ENCODE measurements around the gene ZNF581.

ZNF581 gene

GRCh38 chr19:55626350-55626749 is 17.1 kb upstream of the ZNF581 start:
- no peak for DNase-seq (ENCODE audit: low read depth)

DNA sequence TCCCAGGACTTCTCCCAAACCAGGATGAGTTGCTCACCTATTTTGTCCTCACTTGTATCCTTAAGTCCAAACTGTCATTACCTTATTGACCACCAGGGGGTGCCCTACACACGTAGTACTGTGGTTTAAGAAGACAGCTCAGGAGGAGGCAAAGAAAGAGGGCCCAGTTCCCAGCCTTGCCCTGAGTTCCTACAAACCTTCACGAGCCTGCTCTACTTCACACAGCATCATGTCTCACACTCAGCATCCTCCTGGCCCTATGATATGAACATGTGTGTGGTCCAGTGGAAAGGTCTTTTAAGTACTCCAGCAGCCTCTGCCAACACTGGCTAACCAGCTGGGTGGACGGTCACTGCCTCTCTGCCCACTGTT is 11.0 kb upstream of the ZNF581 start:
- DNase-seq (ENCODE audit: low read depth), result peak; percentile 79

GRCh38 chr19:55633861-55634260 is 9.6 kb upstream of the ZNF581 start:
- no peak for DNase-seq (ENCODE audit: low read depth)

DNA sequence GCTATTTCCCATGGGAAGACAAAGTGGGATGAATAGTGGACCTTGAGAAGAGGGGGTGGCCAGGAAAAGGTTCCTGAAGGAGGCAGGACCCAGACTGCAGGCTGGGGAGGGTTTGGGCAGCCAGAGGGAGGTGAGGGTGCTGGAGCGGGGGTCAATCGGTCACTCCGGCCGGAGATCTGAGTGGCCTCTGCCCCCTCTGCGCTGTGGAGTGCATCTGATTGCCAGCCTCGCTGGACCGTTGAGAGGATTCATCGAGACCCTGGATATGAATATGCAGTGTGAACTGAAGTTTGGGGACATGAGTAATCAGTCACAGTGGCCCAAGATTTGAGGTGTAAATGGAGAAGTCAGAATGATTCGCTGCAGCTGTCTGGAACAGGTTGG is 8.1 kb upstream of the ZNF581 start:
- DNase-seq (ENCODE audit: low read depth), result no peak

DNA sequence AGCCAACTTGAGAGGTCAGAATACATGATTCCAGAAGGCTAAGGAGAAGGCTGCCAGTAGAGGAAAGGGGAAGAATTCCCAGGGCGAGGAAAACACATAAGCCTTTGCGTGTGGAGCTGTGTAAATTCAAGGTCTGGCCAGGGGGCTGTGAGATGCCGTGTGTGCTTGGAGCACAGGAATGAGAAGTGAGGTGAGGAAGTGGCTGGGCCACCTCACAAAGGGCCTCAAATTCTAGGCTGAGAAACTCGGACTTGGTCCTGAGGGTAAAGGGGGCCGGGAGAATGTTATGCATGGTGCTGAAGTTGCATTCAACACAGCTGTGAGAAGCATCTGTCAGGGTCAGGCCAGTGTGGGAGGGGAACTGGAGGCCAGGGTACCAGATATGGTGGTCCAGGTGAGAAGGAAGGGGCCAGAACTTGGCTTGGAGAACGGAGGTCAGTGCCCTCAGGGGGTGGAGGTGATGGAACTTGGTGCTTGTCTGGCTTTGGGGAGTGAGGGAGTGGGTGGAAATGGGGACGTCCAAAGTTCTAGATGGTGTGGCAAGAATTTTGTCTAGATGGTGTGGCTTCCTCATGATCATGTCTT is 7.5 kb upstream of the ZNF581 start:
- DNase-seq (ENCODE audit: low read depth), result no peak

- DNase-seq (ENCODE audit: low read depth), result no peak
Measured at GRCh38 chr19:55636723-55637122, 6.7 kb upstream of the ZNF581 start.

DNA sequence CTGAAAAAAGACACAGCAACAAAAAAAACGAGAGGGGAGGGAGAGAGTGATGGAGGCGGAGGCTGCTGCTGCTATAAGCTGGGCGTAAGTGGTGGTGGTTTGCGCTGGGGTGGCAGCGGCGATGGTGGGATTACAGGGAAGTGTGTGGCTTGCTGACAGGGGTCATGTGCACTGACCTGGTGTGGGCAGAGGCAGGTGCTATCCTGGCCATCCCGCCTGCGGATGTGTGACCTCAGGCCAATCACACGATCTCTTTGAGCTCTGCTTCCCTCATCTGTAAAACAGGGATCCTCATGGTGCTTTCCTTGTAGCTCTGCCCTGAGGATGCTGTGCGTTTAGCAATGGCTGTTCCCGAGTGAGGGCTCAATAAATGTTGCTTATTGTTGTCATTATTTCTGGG is 5.9 kb upstream of the ZNF581 start:
- no peak for DNase-seq (ENCODE audit: low read depth)

- no peak for DNase-seq (ENCODE audit: low read depth)
Measured at GRCh38 chr19:55638864-55639359, 4.5 kb upstream of the ZNF581 start.

- DNase-seq (ENCODE audit: low read depth), result no peak
Measured at GRCh38 chr19:55640043-55640576, 3.3 kb upstream of the ZNF581 start.

- DNase-seq (ENCODE audit: low read depth), result no peak
Measured at GRCh38 chr19:55640577-55641425, 2.6 kb upstream of the ZNF581 start, which contains the start of gene ZNF580. ZNF580 (plus strand) TSS chr19:55641002; CDS start chr19:55642509, 1,507 bp downstream.

- no peak for DNase-seq (ENCODE audit: low read depth)
Measured at GRCh38 chr19:55641426-55642152, 1.9 kb upstream of the ZNF581 start.

- no peak for DNase-seq (ENCODE audit: low read depth)
Measured at GRCh38 chr19:55642153-55643002, 1.1 kb upstream of the ZNF581 start.

DNA sequence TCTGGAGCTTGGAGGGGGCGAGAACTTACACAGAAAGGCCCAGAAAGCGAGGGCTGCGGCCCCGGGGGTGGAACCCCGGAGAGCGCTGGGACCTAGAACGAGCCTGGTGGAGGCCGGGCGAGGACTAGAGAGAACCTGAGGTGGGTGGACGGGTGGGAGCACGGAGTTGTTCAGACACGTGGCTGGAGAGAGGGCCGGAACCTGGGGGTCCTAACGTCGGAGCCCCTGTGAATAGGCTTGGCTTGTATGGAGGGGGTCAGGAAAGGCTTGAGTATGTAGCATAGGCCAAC is 383 bp downstream of the ZNF581 start:
- no peak for DNase-seq (ENCODE audit: low read depth)

GRCh38 chr19:55644191-55644833 is 863 bp downstream of the ZNF581 start:
- no peak for DNase-seq (ENCODE audit: low read depth)

GRCh38 chr19:55644842-55645511 is 1.5 kb downstream of the ZNF581 start:
- DNase-seq (ENCODE audit: low read depth), result no peak

DNA sequence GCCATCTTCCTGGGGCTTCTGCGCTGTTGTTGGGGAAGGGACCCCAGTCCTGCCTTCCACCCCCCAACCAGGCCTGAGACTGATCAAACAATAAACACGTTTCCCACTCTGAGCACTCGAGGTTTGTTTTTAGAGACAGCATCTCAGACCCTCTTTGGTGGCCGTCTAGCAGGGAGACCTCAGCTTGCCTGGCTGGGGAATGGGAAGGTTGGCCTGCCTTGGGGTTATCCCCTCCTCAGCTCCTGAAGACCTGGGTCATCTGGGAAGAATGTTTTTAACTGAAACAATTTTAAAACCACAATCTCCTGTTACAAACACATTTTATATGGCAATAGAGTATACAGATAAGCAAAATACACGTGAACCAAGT is 2.0 kb downstream of the ZNF581 start:
- no peak for DNase-seq (ENCODE audit: low read depth)

- no peak for DNase-seq (ENCODE audit: low read depth)
Measured at GRCh38 chr19:55646889-55647731, 3.7 kb downstream of the ZNF581 start.

DNA sequence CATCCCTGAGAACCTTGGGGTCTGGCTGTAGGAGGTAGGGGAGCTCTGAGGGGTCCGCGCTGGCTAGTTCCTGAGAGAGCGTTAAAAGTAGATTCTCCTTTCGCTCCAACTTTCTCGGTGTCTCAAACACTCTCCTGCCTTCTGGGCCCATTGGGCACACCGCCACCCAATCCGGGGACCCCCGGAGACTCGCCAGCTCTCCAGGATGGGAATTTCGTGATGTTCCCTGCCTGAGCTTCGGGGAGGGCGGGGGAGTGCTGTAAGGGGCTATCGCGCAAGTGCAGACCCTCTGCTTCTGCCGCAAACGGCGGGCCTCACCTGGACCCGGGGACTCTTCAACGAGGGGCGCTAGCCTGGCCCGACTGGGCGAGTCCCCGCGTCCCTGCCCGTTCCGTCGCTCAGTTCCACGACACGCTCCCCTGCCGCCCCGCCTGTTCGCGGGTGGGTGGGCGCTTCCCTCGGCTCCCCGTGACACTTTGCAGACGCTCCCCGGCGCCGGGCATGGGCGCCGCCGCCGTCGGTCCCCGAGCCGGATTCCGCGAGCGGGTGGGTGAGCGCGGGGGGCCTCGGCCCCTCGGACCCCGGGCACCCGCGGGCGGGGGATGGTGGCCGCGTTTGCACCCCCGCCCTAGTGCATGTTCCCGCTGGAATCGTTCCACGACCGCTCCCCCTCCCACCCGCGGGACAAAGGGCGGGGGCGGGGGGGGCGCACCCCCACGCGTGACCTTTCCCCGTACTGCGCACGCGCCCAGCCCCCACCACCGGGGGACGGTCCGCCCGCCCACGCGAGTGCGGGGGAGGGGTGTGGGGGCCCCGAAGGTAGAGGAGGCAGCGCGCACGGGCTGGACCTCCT is 4.5 kb downstream of the ZNF581 start, which contains the start of gene CCDC106:
TSS of gene CCDC106 (plus strand) at position 481 of the 853 bp plus-strand sequence. CDS start 835 bp downstream, outside the sequence.
- no peak for DNase-seq (ENCODE audit: low read depth)

All from HS-5 (cell line).